Natural killer cell treated with Interleukin-12 subunit alpha and Interleukin-12 subunit beta and Interleukin-15 and Interleukin-18, amount 100 ng/mL, for 72 hours (primary cell): Measurements from ENCODE around the gene FOXB2. TPM values are rescaled to one million over a fixed set of nuclear protein-coding genes. Genes with fewer than 3 reads are reported as not detected.

Experiments
- ATAC-seq, 2 donors: fragments of 150-1000 bp; cut with Tn5 transposase in 1 of 2; sonication (Bioruptor Pico), chemical (Tn5 transposase) in 1 of 2; 2 replicates each; pipeline ENCODE4 v1.10.0; 2021
- DNase-seq: peaks from one replicate; pipeline ENCODE4 v3.0.0; 2022; ENCODE audit warnings: low spot score
- H3K27ac Mint-ChIP-seq, 2 donors: 1 replicate in 1 of 2; 2 replicates in 1 of 2; pipeline ENCODE4 v1.8.0; 2022; ENCODE audit warnings: mixed read lengths in 2 of 2, mild to moderate bottlenecking in 1 of 2, moderate library complexity in 1 of 2
- H3K27me3 Mint-ChIP-seq, 2 donors: 1 replicate in 1 of 2; 2 replicates in 1 of 2; pipeline ENCODE4 v1.8.0; 2022; ENCODE audit warnings: mixed read lengths in 2 of 2
- H3K36me3 Mint-ChIP-seq: one replicate; pipeline ENCODE4 v1.8.0; 2022; ENCODE audit warnings: mixed read lengths
- H3K4me1 Mint-ChIP-seq, 2 donors: 1 replicate in 1 of 2; 2 replicates in 1 of 2; pipeline ENCODE4 v1.8.0; 2022; ENCODE audit warnings: low read depth in 2 of 2, mixed read lengths in 2 of 2, mild to moderate bottlenecking in 1 of 2
- H3K4me3 Mint-ChIP-seq: one replicate; pipeline ENCODE4 v1.8.0; 2022; ENCODE audit warnings: mixed read lengths
- H3K9me3 Mint-ChIP-seq: 2 replicates; pipeline ENCODE4 v1.8.0; 2022; ENCODE audit warnings: mixed read lengths
- total RNA-seq, 2 donors: library from RNA; stranded (reverse); gene quantifications; one replicate each; pipeline ENCODE4 v1.2.3, GENCODE V29; 2022

FOXB2 gene
- total RNA-seq, 2 donors from 2014 or later, result not detected

GRCh38 chr9:77010527-77010926, 8.9 kb upstream of the FOXB2 start:
- Mint-ChIP-seq H3K27ac (no peak overlapping the region), H3K27me3 (peaks cover 36 to 38% of the 10 kb centered on the region in 2 donors), H3K36me3 (no peaks in the 10 kb centered on the region), H3K4me1 (peaks cover 3 to 4% of the 10 kb centered on the region in 2 donors), H3K9me3 (no peaks in the 10 kb centered on the region), H3K4me3 (no peak overlapping the region)
- DNase-seq (no peak), ATAC-seq (no peak)

GRCh38 chr9:77011973-77012821, 7.3 kb upstream of the FOXB2 start:
- H3K27me3 Mint-ChIP-seq, result peaks cover 40 to 44% of the 10 kb centered on the region in 2 donors
- no peak overlapping the region for H3K27ac Mint-ChIP-seq
- no peaks in the 10 kb centered on the region for H3K9me3 Mint-ChIP-seq
- H3K36me3 Mint-ChIP-seq, result no peaks in the 10 kb centered on the region
- peak; percentile 61 to 78 for ATAC-seq
- DNase-seq, result peak; percentile 70
- no peak overlapping the region for H3K4me3 Mint-ChIP-seq
- H3K4me1 Mint-ChIP-seq, result peaks cover 3 to 4% of the 10 kb centered on the region in 2 donors

- H3K4me3 Mint-ChIP-seq, result no peak overlapping the region
- peaks cover 4% of the 10 kb centered on the region for H3K36me3 Mint-ChIP-seq
- no peaks in the 10 kb centered on the region for H3K9me3 Mint-ChIP-seq
- H3K27me3 Mint-ChIP-seq, result peaks cover 45 to 48% of the 10 kb centered on the region in 2 donors
- H3K4me1 Mint-ChIP-seq, result peaks cover 7 to 9% of the 10 kb centered on the region in 2 donors
- DNase-seq (no peak), ATAC-seq (no peak)
- H3K27ac Mint-ChIP-seq, result no peak overlapping the region
Observed at GRCh38 chr9:77013206-77013931, 6.1 kb upstream of the FOXB2 start.

GRCh38 chr9:77013932-77014596, 5.4 kb upstream of the FOXB2 start:
- Mint-ChIP-seq H3K27me3 (peaks cover 46 to 48% of the 10 kb centered on the region in 2 donors), H3K27ac (no peak overlapping the region), H3K4me3 (no peak overlapping the region), H3K4me1 (peaks cover 7 to 9% of the 10 kb centered on the region in 2 donors), H3K36me3 (peaks cover 4% of the 10 kb centered on the region), H3K9me3 (no peaks in the 10 kb centered on the region)
- ATAC-seq (no peak), DNase-seq (no peak)

- Mint-ChIP-seq H3K4me3 (no peak overlapping the region), H3K4me1 (peaks cover 9 to 11% of the 10 kb centered on the region in 2 donors), H3K27ac (no peak overlapping the region), H3K27me3 (peaks cover 52 to 55% of the 10 kb centered on the region in 2 donors), H3K36me3 (peaks cover 4% of the 10 kb centered on the region), H3K9me3 (no peaks in the 10 kb centered on the region)
- ATAC-seq (no peak), DNase-seq (no peak)
Observed at GRCh38 chr9:77014597-77015263, 4.7 kb upstream of the FOXB2 start.

- Mint-ChIP-seq H3K4me1 (peaks cover 9 to 13% of the 10 kb centered on the region in 2 donors), H3K36me3 (peaks cover 4% of the 10 kb centered on the region), H3K9me3 (no peaks in the 10 kb centered on the region), H3K27me3 (peaks cover 50 to 57% of the 10 kb centered on the region in 2 donors), H3K4me3 (no peak overlapping the region), H3K27ac (no peak overlapping the region)
- ATAC-seq (no peak), DNase-seq (no peak)
Observed at GRCh38 chr9:77015327-77016048, 4.0 kb upstream of the FOXB2 start.

GRCh38 chr9:77016121-77016525, 3.3 kb upstream of the FOXB2 start:
- Mint-ChIP-seq H3K36me3 (peaks cover 4% of the 10 kb centered on the region), H3K9me3 (no peaks in the 10 kb centered on the region), H3K27me3 (peaks cover 45 to 60% of the 10 kb centered on the region in 2 donors), H3K4me1 (peaks cover 9 to 15% of the 10 kb centered on the region in 2 donors), H3K4me3 (no peak overlapping the region), H3K27ac (no peak overlapping the region)
- ATAC-seq (no peak), DNase-seq (no peak)

- no peak overlapping the region for H3K4me3 Mint-ChIP-seq
- no peaks in the 10 kb centered on the region for H3K9me3 Mint-ChIP-seq
- peaks cover 9 to 15% of the 10 kb centered on the region in 2 donors for H3K4me1 Mint-ChIP-seq
- H3K27ac Mint-ChIP-seq, result no peak overlapping the region
- peaks cover 49 to 67% of the 10 kb centered on the region in 2 donors for H3K27me3 Mint-ChIP-seq
- DNase-seq, result no peak
- ATAC-seq, result no peak
- peaks cover 4% of the 10 kb centered on the region for H3K36me3 Mint-ChIP-seq
Observed at GRCh38 chr9:77016526-77017504, 2.6 kb upstream of the FOXB2 start.

- no peak overlapping the region for H3K4me3 Mint-ChIP-seq
- H3K9me3 Mint-ChIP-seq, result no peaks in the 10 kb centered on the region
- no peak overlapping the region for H3K27ac Mint-ChIP-seq
- H3K4me1 Mint-ChIP-seq, result peaks cover 4 to 16% of the 10 kb centered on the region in 2 donors
- ATAC-seq, result no peak
- DNase-seq, result no peak
- peaks cover 4% of the 10 kb centered on the region for H3K36me3 Mint-ChIP-seq
- peaks cover 50 to 74% of the 10 kb centered on the region in 2 donors for H3K27me3 Mint-ChIP-seq
Observed at GRCh38 chr9:77017505-77017894, 2.0 kb upstream of the FOXB2 start.

GRCh38 chr9:77018058-77018968, 1.1 kb upstream of the FOXB2 start:
- H3K4me3 Mint-ChIP-seq, result peak overlapping the region; percentile 13
- peaks cover 54 to 75% of the 10 kb centered on the region in 2 donors for H3K27me3 Mint-ChIP-seq
- no peak overlapping the region for H3K27ac Mint-ChIP-seq

GRCh38 chr9:77018969-77019235, 553 bp upstream of the FOXB2 start:
- Mint-ChIP-seq H3K4me1 (peaks cover 4 to 19% of the 10 kb centered on the region in 2 donors), H3K36me3 (peaks cover 4% of the 10 kb centered on the region), H3K9me3 (no peaks in the 10 kb centered on the region), H3K4me3 (no peak overlapping the region), H3K27me3 (peaks cover 50 to 75% of the 10 kb centered on the region in 2 donors), H3K27ac (no peak overlapping the region)
- ATAC-seq (no peak), DNase-seq (no peak)

More at GRCh38 chr9:77018058-77018968, 1.1 kb upstream of the FOXB2 start:
- DNase-seq (no peak), ATAC-seq (no peak)
- Mint-ChIP-seq H3K36me3 (peaks cover 4% of the 10 kb centered on the region), H3K4me1 (peaks cover 4 to 19% of the 10 kb centered on the region in 2 donors), H3K9me3 (no peaks in the 10 kb centered on the region)
